GM21825 (cell line): ENCODE measurements around the gene TOP1.
"Not testable (repeated sequence)": the region's sequence is repeated elsewhere in the genome, so short reads cannot be mapped to it uniquely, and the experiment has no call there.

Experiments
- ATAC-seq: cut with Tn5 transposase; IDR thresholded peaks from one replicate; pipeline ENCODE4 v1.9.1; 2021; ENCODE audit warnings: mild to moderate bottlenecking, moderate library complexity; ENCODE audit not compliant: unreplicated experiment

The TOP1 gene

GRCh38 chr20:41087325-41087685 is 58.7 kb downstream of the TOP1 start:
- ATAC-seq, result no peak

- ATAC-seq, result no peak
These were observed 59.2 kb downstream of the TOP1 start for GRCh38 chr20:41087777-41088176.

- no peak for ATAC-seq
These were observed 60.9 kb downstream of the TOP1 start for GRCh38 chr20:41089555-41089954.

- ATAC-seq, result no peak
These were observed 63.3 kb downstream of the TOP1 start for GRCh38 chr20:41091927-41092326.

- ATAC-seq, result no peak
These were observed 65.9 kb downstream of the TOP1 start for GRCh38 chr20:41094353-41095055.

- no peak for ATAC-seq
These were observed 66.7 kb downstream of the TOP1 start for GRCh38 chr20:41095110-41095969.

GRCh38 chr20:41098703-41099250 is 70.2 kb downstream of the TOP1 start:
- ATAC-seq, result no peak

GRCh38 chr20:41100001-41100480 is 71.4 kb downstream of the TOP1 start:
- no peak for ATAC-seq

GRCh38 chr20:41101660-41102059 is 73.0 kb downstream of the TOP1 start:
- ATAC-seq, result no peak

GRCh38 chr20:41108531-41108930 is 79.9 kb downstream of the TOP1 start:
- ATAC-seq, result no peak

- no peak for ATAC-seq
These were observed 81.4 kb downstream of the TOP1 start for GRCh38 chr20:41110012-41110411.

- no peak for ATAC-seq
These were observed 82.4 kb downstream of the TOP1 start for GRCh38 chr20:41110930-41111577.

- ATAC-seq, result no peak
These were observed 82.9 kb downstream of the TOP1 start for GRCh38 chr20:41111578-41111951.

GRCh38 chr20:41116282-41116956 is 87.8 kb downstream of the TOP1 start:
- no peak for ATAC-seq

GRCh38 chr20:41118159-41118558 is 89.5 kb downstream of the TOP1 start:
- not testable (repeated sequence) for ATAC-seq

GRCh38 chr20:41118632-41119031 is 90.0 kb downstream of the TOP1 start:
- no peak for ATAC-seq

- no peak for ATAC-seq
These were observed 91.3 kb downstream of the TOP1 start for GRCh38 chr20:41119614-41120561.

- ATAC-seq, result no peak
These were observed 92.8 kb downstream of the TOP1 start for GRCh38 chr20:41121399-41121798.

- ATAC-seq, result no peak
These were observed 95.0 kb downstream of the TOP1 start for GRCh38 chr20:41123631-41124030.
